GM19025 (cell line): ENCODE data around the gene PTGES2.
"Not testable (repeated sequence)": the region's sequence is repeated elsewhere in the genome, so short reads cannot be mapped to it uniquely, and the experiment has no call there.

ENCODE experiments used
- ATAC-seq: cut with Tn5 transposase; IDR thresholded peaks from one replicate; pipeline ENCODE4 v1.9.1; 2021; ENCODE audit warnings: mild to moderate bottlenecking, low read depth, moderate library complexity; ENCODE audit not compliant: unreplicated experiment

The PTGES2 gene

DNA sequence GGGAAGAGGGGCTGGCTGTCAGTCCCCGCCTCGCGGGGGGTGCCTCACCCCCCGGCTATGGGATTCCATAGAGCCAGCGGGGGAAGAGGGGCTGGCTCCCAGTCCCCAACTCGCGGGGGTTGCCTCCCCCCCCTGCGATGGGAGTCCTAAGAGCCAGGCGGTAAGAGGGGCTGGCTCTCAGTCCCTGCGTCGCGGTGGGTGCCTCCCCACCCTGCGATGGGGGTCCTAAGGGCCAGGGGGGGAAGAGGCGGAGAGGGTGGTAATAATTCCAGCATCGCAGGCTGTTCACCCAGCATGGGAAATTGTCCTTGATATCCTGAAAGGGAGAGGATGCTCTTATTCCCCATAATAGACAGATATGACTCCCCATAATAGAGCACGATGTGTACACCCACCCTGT, 12.1 kb upstream of the PTGES2 start:
- no peak for ATAC-seq

GRCh38 chr9:128138001-128138400, 10.5 kb upstream of the PTGES2 start:
- ATAC-seq = no peak

DNA sequence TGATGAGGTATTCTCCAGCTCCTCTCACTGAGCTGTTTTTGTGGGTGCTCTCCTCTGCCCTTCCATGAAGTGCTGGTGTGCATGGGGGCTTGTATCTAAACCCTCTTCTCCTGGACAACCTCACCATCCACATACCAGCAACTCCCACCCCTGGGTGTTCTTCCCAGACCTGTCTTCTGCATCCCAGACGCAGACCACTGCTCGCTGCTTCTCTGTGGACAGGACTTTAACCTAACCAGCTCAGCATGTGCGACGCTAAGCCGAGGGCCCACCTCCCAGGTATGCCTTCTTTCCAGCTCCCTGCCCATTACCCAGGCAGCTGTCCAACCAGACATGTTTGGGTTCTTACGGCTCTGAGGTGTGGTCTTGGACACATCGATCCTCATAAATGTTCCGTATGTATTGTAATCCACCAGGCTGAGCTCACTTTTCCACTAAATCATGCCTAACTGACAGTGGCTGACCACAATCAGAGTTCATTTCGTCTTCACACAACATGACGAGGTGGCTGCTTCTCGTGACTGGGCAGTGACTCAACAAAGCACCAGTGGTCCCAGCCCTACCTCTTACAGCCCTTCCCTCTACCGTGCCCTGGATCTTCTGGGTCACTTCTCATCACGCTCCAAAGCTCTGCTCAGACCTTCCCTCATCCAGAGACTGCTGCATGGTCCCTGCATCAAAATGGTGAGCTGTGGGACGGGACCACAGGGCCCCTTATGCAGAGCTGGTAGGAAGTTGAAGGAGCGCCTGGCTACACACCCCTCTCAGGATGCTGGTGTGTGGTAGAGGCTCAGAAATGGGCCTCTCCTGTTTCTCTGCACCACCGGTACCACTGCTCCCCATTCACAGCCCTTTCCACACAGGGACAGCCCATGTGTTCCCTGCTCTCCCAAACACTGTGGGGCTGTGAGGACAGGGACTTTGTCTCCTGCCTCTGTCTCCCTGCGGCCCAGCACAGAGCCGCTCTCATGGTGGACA, 9.6 kb upstream of the PTGES2 start:
- ATAC-seq = no peak

GRCh38 chr9:128135561-128135960, 8.0 kb upstream of the PTGES2 start:
- ATAC-seq = not testable (repeated sequence)

DNA sequence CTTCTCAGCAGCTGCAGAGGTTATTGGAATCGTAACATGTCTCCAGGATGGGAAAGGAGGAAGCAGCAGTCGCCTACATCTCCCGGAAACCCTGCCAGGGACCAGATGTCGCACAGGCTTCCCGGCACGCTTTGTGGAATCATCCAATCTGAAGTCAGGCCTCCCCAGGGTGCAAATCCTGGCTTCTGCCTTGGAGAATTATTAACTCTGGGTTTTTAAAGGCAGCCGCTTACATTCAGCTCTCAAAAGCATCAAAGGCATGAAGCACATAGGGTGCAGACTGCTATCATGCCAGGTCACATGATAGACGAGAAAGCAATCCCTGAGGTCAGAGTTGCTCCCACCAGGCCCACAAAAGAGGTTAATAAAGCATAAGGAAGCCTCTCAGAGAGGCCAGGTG, 4.6 kb upstream of the PTGES2 start:
- ATAC-seq = not testable (repeated sequence)

- not testable (repeated sequence) for ATAC-seq
These were observed 3.8 kb upstream of the PTGES2 start for GRCh38 chr9:128131346-128131745.

DNA sequence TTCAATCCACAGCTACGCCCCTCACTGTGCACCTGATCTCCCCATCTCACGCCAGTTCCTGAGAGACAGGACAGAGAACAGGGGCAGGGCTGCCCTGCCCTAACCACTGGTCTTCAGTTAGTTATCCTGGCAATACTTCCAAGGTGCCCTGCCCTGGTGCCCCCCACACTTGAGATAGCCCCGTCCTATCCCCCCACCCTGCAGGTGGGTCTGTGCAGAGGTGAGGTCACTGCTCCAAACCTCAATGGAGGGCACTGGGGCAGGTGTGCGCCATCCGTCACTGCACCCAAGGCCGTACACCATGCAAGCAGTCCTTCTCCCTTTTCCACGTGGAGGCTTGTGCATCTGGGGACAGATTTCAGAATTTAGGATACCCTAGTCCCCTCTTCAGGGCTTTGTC, 3.1 kb upstream of the PTGES2 start:
- not testable (repeated sequence) for ATAC-seq

DNA sequence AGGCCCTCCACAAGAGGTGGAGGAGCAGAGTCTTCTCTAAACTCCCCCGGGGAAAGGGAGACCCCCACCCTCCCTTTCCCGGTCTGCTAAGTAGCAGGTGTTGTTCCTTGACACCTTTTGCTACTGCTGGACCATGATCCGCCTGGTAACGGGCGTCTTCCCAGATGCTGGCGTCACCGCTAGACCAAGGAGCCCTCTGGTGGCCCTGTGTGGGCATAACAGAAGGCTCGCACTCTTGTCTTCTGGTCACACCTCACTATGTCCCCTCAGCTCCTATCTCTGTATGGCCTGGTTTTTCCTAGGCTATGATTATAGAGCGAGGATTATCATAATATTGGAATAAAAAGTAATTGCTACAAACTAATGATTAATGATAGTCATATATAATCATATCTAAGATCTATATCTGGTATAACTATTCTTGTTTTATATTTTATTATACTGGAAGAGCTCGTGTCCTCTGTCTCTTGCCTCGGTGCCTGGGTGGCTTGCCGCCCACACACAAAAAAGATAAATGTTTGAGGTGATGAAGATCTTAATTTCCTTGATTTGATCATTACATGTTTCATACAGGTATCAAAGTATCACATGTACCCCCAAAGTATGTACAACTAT, 2.6 kb upstream of the PTGES2 start:
- not testable (repeated sequence) for ATAC-seq

- ATAC-seq = no peak
These were observed 1.5 kb upstream of the PTGES2 start for GRCh38 chr9:128128836-128129590.

- peak; percentile 48 for ATAC-seq
These were observed 684 bp upstream of the PTGES2 start for GRCh38 chr9:128127990-128128835.

- no peak for ATAC-seq
These were observed 1.8 kb downstream of the PTGES2 start for GRCh38 chr9:128125580-128126354.

GRCh38 chr9:128124873-128125579, 2.5 kb downstream of the PTGES2 start:
- no peak for ATAC-seq

DNA sequence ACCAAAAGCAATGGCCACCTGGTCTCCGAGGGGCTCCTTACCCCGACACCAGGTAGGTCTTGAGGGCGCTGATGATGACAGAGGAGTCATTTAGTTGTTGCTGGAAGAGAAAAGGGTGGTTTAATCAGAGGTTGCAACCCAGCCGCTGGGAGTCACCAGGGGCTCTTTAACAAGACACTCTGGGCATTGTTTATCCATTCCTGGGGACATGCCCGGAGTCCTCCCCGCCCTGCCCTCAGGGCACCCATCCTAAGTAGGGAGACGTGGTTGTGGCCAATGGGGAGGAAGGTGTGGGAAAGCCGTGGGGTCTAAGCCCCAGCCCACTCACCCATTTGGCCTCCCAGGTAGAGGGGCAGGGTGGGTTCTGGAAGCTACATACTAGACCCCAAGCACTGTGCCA, 3.1 kb downstream of the PTGES2 start:
- no peak for ATAC-seq

DNA sequence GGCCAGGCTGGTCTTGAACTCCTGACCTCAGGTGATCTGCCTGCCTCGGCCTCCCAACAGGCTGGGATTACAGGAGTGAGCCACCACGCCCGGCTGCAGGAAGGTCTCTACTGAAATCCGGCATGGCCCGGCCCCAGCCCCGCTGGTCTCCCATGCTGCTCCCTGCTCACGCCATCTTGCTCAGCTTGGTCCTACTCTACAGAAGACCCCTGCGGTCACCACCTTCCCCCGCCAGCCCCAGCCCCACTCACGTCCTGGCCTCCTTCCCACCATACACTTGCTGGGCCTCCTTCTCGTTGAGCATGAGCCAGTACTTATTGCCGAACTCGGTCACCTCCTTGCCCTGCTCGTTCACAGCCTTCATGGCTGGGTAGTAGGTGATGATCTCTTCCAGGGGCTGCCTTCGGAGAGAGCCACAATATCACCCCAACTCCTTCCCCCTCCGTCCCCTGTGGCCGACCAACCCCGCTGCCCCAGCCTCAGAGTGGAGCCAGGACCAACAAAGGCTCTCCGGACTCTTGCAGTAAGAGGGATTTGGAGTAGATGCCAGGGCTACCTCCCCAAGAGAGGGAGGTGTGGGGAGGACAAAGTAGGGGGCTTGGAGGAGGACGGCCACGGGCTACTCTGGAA, 4.0 kb downstream of the PTGES2 start:
- no peak for ATAC-seq

DNA sequence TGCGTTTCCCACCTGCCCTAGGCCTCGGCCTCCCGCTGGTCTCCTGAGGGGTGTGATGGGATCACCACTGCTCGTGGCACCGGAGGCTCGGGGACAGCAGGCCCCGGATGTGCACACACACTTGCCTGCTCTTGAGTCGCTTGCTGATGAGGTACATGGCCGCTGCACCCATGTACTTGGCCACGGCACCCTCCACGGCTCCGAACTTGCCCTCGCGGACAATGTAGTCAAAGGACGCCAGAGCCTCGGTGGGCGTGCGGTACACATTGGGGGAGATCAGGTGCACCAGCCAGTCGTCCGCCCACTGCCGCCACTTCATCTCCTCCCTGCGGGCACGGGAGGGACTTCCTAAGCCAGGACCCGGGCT, 4.7 kb downstream of the PTGES2 start:
- no peak for ATAC-seq

DNA sequence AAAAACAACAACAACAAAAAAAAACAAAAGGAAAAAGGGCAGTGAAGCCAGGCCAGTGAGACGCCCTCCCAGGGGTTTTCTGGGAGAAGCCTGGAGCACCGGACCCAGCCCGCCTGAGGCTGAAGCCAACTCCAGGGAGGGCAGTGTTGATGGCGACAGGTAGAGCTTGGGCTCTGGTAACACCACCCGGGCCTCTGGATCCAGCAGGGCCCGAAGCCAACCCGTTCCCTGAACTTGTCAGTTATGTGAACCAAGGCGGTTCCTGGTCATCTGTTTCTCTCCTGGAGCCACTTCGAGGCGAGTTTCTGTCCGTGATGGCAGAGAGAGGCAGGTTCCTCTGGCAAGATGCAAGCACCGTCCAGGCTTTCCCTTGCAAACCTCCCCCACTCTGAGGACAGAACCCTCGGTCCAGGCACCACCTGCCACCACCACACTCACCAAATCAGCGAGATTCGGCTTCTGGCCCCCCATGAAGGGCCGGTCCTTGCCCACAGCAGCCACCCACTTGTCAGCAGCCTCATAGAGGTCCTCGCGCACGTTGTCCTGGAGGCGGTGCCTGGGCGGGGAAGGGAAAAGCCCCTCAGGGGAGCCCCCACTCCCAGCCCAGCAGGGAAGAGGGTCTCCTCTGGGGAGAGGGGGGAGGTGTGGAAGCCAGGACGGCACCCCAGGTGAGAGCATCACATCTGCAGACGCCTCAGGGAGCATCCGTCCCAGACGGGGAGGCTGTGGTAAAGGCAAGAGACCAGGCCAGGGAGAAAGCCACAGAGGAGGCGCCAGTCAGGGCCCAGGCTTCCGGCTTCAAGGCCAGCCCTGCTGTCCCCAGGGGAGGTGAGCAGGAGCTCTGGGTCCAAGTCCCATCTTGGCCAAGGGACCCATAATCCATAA, 5.4 kb downstream of the PTGES2 start:
- no peak for ATAC-seq

- ATAC-seq = no peak
These were observed 6.1 kb downstream of the PTGES2 start for GRCh38 chr9:128121466-128121810.
